Activated T-helper 1 cell treated with anti-CD3 and anti-CD28 coated beads, Interleukin-12 subunit alpha, Interleukin-12 subunit beta, Interleukin-2, Interleukin-4 antibody, amounts not matched to agents 30 ng/mL and 10 ng/mL and 1 ng/mL, durations not matched to agents 14 hours and 24 hours and 36 hours (primary cell): ENCODE measurements around the gene MICAL3. TPM values are rescaled to one million over a fixed set of nuclear protein-coding genes. Genes with fewer than 3 reads are reported as not detected.

ENCODE experiments used
- DNase-seq: peaks from one replicate; pipeline ENCODE4 v3.0.0; 2021; ENCODE audit warnings: low spot score
- H3K27ac Mint-ChIP-seq: one replicate; pipeline ENCODE4 v1.8.0; 2021; ENCODE audit warnings: mild to moderate bottlenecking, mixed read lengths
- H3K27me3 Mint-ChIP-seq: one replicate; pipeline ENCODE4 v1.8.0; 2022; ENCODE audit warnings: mild to moderate bottlenecking, moderate library complexity, mixed read lengths; ENCODE audit not compliant: insufficient read depth
- H3K36me3 Mint-ChIP-seq: one replicate; pipeline ENCODE4 v1.8.0; 2021; ENCODE audit warnings: low read depth, mixed read lengths
- H3K4me1 Mint-ChIP-seq: one replicate; pipeline ENCODE4 v1.8.0; 2021; ENCODE audit warnings: low read depth, mixed read lengths
- H3K4me3 Mint-ChIP-seq: one replicate; pipeline ENCODE4 v1.8.0; 2021; ENCODE audit warnings: mild to moderate bottlenecking, moderate library complexity, mixed read lengths
- H3K9me3 Mint-ChIP-seq: one replicate; pipeline ENCODE4 v1.8.0; 2021; ENCODE audit warnings: mixed read lengths
- intact Hi-C: fragments of 100-400 bp; cut with micrococcal nuclease; formaldehyde crosslinking; loops from one replicate; pipeline ENCODE4 v1.15.1; 2024
- total RNA-seq: library from RNA; stranded (reverse); gene quantifications from 2 replicates; pipeline ENCODE4 v1.2.3, GENCODE V29; 2022

MICAL3 gene
- total RNA-seq, 1 donor from 2014 or later, result 50.6 TPM

DNA sequence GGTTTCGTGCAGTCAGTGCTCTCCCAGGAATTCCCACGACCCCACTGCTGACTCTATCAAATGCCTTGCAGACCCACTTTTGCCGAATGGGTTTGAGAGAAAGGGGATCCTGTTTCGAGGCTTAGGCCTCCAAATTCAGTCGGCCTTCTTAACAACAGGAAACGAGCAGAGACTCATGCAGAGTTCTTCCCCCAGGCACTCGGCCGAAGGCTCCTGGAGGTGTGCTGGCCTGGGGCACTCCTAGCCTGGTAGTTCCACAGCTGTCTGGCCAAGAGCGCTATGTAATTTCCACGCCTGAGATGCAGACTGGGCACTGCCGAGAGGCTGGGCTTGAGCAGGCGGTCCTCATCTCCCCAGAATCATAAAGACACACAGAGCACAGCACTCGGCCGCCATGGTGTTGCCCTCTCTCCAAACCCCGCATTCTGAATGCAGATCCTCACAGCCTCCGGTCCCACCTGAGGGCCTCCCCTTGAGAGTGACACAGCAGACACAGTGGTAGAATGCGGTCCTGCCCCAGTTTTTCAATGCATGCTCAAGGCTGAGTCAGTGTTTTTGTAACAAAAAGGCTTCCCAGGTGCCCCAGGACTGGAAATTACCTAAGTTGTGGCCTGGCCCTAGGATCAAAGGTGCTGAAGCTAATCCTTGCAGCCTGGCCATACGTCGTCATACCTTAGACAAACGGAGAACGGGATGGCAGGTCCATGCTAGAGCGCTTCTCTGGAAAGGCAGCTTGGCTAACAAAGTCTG is 219.9 kb downstream of the MICAL3 start:
- Mint-ChIP-seq H3K4me1 (no peaks in the 10 kb centered on the region), H3K4me3 (no peak overlapping the region), H3K36me3 (peaks cover 3% of the 10 kb centered on the region), H3K9me3 (no peaks in the 10 kb centered on the region), H3K27me3 (no peaks in the 10 kb centered on the region), H3K27ac (no peak overlapping the region)
- intact Hi-C loops, result no loop called here
- no peak for DNase-seq

DNA sequence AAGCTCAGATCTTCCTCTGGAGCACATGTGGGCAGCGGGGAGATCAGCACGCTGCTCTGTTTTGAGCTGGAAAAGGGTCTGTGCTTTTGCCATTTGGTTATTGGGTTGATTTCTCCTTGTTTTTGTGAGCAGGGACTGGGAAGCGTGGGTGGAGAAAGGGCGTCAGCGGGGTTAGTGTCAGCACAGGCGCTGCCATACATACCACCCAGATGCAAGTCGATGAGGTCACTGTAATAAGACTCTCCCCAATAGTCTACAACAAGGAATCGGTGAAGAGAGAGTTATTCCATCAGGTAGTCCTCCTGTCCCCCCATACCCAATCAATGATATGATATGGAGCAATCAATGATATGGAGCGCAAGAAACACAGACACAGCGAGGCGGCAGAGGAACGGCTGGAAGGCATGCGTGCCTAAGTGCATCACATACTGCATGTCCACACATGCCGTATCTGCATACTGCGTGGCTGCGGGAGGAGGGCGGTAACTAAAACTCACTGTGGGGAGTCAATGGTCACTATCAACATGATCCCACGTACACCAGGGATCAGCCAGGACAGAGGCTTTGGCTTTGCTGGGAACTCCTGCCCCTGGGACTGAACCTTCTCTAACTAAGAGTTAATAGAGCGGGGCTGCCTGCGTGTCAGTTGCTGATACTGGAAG is 220.6 kb downstream of the MICAL3 start:
- no peak overlapping the region for H3K4me3 Mint-ChIP-seq
- intact Hi-C loops, result no loop called here
- H3K27me3 Mint-ChIP-seq, result no peaks in the 10 kb centered on the region
- peaks cover 3% of the 10 kb centered on the region for H3K36me3 Mint-ChIP-seq
- no peak overlapping the region for H3K27ac Mint-ChIP-seq
- H3K4me1 Mint-ChIP-seq, result no peaks in the 10 kb centered on the region
- H3K9me3 Mint-ChIP-seq, result no peaks in the 10 kb centered on the region
- no peak for DNase-seq

DNA sequence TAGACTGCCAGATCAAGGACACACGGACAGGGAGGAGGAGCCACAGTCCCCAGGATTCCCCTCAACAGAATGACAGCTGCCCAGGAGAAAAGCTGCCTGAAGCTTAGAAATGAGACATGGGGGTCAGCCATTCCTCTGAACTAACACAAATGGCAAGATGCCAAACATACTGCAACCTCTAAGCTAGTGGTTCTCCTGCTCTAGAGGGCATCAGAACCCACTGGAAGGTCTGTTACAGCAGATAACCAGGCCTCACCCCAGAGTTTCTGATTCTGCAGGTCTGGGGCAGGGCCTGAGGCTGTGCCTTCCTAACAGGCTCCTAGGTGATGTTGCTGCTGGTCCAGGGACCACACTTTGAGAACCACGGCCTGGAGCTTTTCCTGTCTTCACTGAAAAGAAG is 221.5 kb downstream of the MICAL3 start:
- intact Hi-C loops, result no loop called here
- Mint-ChIP-seq H3K27ac (no peak overlapping the region), H3K4me3 (no peak overlapping the region), H3K9me3 (no peaks in the 10 kb centered on the region), H3K36me3 (peaks cover 3% of the 10 kb centered on the region), H3K27me3 (no peaks in the 10 kb centered on the region), H3K4me1 (peaks cover 5% of the 10 kb centered on the region)
- DNase-seq, result no peak

DNA sequence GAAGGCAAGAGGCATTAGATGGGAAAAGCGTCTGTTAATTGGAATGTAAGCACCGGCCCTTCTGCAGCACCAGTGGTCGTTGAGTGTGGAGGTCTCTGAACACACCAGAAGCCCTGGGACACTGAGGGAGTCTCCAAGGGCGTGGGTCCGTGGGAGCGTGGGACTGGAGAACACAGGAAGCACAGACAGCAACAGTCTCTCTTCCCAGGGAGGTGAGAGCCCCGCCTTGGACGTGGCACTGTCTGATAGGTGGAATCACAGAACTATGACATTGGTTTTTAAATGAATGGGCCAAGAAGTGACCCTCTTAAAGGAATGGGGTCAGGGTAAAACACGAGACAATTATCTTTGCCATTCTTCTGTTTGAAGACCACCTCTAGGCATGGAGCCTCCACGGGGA is 221.9 kb downstream of the MICAL3 start:
- Mint-ChIP-seq H3K4me3 (no peak overlapping the region), H3K27me3 (no peaks in the 10 kb centered on the region), H3K36me3 (no peaks in the 10 kb centered on the region), H3K9me3 (no peaks in the 10 kb centered on the region), H3K27ac (no peak overlapping the region), H3K4me1 (peaks cover 5% of the 10 kb centered on the region)
- DNase-seq, result no peak
- intact Hi-C loops, result no loop called here

DNA sequence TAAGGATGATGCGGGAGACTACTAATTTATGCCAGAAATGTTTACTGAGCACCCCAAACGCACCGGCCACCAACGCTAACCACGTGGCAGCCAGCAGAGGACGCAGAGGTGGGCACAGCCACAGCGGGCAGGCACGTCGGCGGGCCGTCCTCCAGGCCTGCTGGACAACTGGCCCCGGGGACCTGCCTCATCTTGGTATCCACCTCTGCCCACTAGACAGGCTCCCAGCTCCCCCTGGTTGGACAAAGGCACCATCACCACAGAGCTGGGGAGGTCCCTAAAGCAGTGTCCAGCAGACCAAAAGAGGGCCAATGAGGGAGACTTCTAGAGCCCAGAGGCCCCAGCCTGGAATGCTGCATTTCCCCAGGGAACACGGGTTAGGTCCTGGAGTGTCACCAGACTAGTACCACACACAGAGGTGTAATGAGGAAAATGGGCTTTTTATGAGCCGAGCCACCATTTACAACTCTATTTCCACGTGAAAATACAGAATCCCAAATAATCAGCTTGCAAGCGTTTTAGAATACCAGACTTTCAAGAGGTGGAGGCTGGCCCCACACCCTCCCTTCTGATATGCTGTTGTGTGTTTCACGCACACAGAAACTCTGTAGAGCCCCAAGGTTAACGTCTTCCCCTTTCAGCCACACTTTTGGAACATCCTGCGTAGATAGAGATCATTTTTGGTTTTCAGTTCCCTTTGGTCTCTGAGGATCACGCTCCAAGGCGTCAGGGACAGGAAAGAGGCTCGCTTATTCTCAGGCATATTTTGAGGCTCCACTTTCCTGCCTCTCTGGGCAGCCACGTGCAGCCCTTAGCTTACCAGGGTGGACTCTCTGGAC is 226.4 kb downstream of the MICAL3 start:
- H3K4me3 Mint-ChIP-seq, result no peak overlapping the region
- no peaks in the 10 kb centered on the region for H3K9me3 Mint-ChIP-seq
- H3K27me3 Mint-ChIP-seq, result peaks cover 2% of the 10 kb centered on the region
- H3K36me3 Mint-ChIP-seq, result no peaks in the 10 kb centered on the region
- DNase-seq, result no peak
- peaks cover 5% of the 10 kb centered on the region for H3K4me1 Mint-ChIP-seq
- intact Hi-C loops, result no loop called here
- no peak overlapping the region for H3K27ac Mint-ChIP-seq

DNA sequence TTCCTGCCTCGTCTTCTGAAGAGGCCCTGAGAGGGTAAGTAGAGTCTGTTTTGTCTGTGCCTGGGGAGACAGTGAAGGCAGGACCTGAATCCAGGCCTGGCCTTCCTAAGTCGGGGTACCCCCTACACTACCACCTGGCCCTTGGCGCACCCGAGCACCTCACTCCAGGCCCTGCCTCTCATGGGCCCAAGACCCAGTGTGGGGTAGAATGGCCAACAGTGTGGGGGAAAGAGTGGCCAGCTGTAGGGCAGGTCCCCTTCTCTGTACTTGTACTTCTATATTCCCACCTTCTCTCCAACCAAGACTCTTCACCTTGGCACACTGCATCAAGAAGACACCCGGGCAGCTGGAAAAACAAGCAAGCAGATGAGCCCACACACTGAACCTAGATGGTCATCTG is 227.7 kb downstream of the MICAL3 start:
- no peak for DNase-seq
- peaks cover 5% of the 10 kb centered on the region for H3K4me1 Mint-ChIP-seq
- H3K27me3 Mint-ChIP-seq, result peaks cover 2% of the 10 kb centered on the region
- H3K4me3 Mint-ChIP-seq, result no peak overlapping the region
- H3K9me3 Mint-ChIP-seq, result no peaks in the 10 kb centered on the region
- H3K27ac Mint-ChIP-seq, result no peak overlapping the region
- H3K36me3 Mint-ChIP-seq, result no peaks in the 10 kb centered on the region
- intact Hi-C loops, result no loop called here

DNA sequence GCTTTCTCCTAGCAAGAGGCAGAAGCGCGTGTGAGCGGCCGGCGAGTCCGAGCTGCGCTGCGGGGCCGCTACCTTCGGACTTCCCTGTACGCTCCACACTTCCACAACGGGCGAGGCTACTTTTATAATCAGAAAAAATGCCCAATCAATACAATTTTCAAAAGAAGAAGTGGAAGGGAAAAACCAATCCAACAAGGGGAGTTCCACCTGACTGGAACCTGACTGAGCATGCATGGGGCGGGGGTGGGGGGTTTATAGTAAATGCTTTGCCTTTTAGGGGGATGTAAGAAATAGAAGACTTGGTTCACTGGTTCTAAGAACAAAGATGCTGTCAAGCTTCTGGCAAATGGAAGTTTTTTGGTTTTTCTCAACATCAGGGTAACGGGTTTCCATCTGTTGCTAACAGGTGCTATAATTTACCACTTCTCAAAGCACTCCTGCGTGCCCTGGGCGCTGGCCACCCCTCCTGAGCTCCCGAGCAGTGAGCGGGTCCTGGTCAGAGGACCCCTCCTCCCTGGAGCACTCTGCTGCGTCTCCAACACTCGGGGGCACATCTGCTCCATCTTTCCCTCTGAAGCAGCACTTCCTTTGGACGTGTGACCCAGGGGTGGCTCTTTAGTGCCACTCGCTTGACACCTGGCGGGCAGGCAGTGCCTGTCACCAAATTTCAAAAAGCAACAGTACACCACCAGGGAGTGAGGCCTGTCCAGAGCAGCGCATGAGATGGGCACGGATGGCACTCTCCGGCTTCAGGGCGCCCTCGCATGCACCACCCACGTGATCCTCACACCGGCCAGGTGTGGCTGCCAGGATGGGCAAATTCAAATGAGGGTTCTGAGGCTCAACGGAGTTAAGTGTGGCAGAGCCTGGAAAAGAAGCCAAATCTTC is 228.5 kb downstream of the MICAL3 start:
- Mint-ChIP-seq H3K27me3 (peaks cover 2% of the 10 kb centered on the region), H3K4me1 (peaks cover 5% of the 10 kb centered on the region), H3K4me3 (no peak overlapping the region), H3K9me3 (no peaks in the 10 kb centered on the region), H3K27ac (no peak overlapping the region), H3K36me3 (no peaks in the 10 kb centered on the region)
- intact Hi-C loops, result no loop called here
- DNase-seq, result no peak

DNA sequence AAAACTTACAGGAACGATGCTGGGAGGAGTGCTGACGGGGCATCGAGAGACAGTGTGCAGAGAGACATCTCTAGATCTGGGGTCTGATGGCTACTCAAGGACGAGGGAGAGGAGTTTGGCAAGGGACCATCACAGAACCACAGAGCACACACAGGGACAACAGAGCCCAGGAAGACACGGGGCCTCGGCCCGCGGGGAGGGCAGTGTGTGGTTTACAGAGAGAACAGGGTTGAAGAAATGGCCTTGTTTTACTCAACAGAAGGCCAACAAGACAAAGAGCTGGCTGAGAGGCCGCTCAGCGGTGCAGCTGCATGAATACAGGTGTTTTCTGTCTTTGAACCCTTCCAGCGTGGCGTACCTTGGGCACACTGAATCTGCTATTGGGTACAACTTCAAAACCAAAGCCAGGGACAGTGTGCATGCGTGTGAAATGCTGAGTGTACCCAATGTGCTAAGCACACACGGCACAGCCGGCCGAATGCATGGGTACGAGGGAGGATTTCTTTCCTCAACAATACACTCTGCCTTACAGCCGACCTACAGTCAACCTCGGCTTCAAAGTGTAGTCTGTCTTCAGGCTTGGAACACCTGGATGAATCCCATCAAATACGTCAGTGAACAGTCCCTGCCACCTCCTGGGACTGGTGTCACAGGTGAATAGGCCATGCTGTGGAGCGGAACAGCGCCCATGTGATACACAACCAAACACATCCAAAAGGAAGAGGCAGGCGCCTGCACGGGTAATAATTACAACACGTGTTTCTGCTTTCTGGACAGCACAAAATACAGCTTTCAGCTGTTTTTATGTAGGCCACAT is 229.4 kb downstream of the MICAL3 start:
- no peak overlapping the region for H3K27ac Mint-ChIP-seq
- H3K27me3 Mint-ChIP-seq, result peaks cover 2% of the 10 kb centered on the region
- H3K4me3 Mint-ChIP-seq, result no peak overlapping the region
- H3K4me1 Mint-ChIP-seq, result peaks cover 5% of the 10 kb centered on the region
- DNase-seq, result no peak
- H3K9me3 Mint-ChIP-seq, result no peaks in the 10 kb centered on the region
- no peaks in the 10 kb centered on the region for H3K36me3 Mint-ChIP-seq
- intact Hi-C loops, result no loop called here

DNA sequence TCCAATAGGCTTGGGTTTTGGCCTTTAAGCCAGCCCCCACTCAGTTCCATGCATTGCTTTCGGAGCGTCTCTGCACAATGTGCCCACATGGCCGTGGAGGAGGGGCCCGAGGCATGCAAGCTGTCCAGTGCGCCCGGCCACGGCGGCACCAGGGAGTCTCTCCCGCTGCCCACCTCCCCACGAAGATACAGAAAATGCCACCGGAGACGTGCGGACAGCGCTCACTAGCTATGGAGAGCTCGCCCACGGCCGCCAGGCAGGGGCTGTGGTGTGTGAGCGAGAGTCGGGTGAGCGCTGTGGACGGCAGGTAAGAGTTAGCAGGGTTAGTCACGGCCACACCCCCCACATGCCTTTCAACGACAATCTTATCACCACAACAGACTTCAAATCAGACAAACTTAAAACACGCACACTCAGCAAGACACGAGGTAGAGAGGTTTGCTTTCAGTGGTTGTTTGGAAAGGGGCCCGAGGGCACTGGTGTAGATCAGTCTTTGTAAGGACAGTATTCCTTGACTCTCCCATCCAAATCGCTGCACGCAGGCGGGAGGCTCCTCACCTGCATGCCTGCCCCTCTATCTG is 231.4 kb downstream of the MICAL3 start:
- H3K4me3 Mint-ChIP-seq, result no peak overlapping the region
- intact Hi-C loops, result no loop called here
- no peaks in the 10 kb centered on the region for H3K9me3 Mint-ChIP-seq
- no peak overlapping the region for H3K27ac Mint-ChIP-seq
- peaks cover 2% of the 10 kb centered on the region for H3K27me3 Mint-ChIP-seq
- H3K36me3 Mint-ChIP-seq, result no peaks in the 10 kb centered on the region
- DNase-seq, result no peak
- peaks cover 1% of the 10 kb centered on the region for H3K4me1 Mint-ChIP-seq

DNA sequence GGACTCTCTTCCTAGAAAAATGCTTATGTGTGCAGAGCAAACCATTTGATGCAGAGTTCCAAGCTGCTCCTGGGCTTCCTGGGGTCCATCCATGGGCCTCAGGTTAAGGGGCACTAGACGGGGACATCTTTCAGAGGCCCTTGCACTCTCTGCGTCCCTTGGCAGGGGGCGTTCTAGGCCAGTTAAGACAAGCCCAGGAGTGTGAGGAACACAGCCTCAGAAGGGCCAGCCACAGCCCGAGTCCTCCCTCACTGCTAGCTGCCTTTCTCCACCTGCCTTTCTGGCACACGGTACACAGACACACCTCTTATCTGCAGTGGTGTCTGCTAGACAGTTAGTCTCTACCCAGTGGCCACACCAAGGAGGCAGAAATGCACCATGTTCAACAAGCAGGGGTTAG is 232.1 kb downstream of the MICAL3 start:
- H3K4me3 Mint-ChIP-seq, result no peak overlapping the region
- H3K27me3 Mint-ChIP-seq, result peaks cover 2% of the 10 kb centered on the region
- no peak overlapping the region for H3K27ac Mint-ChIP-seq
- DNase-seq, result no peak
- intact Hi-C loops, result no loop called here
- H3K36me3 Mint-ChIP-seq, result no peaks in the 10 kb centered on the region
- H3K4me1 Mint-ChIP-seq, result no peaks in the 10 kb centered on the region
- H3K9me3 Mint-ChIP-seq, result no peaks in the 10 kb centered on the region

DNA sequence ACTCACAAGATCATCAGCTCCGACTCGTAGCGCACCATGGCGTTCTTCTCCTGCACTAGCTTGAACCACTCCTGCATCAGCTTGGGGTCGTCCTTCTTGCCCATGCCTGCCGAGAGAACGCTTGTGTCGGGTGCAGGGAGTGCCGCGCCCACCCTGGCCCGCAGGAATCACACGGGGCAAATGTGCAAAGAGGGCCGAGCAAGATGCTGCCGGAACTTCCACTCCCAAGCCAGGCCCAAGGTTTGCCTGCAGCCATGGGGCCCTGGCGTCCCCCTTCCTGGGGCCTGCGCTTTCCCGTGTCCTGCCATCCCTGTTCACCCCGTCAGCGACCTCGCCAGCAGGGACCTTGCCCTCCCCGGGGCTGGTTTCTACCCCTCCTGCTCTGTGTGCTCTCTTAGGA is 233.2 kb downstream of the MICAL3 start:
- Mint-ChIP-seq H3K27me3 (peaks cover 2% of the 10 kb centered on the region), H3K36me3 (no peaks in the 10 kb centered on the region), H3K4me3 (no peak overlapping the region), H3K4me1 (no peaks in the 10 kb centered on the region), H3K9me3 (no peaks in the 10 kb centered on the region), H3K27ac (no peak overlapping the region)
- no peak for DNase-seq
- intact Hi-C loops, result no loop called here
